NT2/D1 (cell line): ENCODE results near the gene RUNX2.

Experiments used
- DNase-seq: peaks from one replicate; pipeline ENCODE4 v3.0.0-alpha.2; 2011; ENCODE audit warnings: low read depth, low spot score
- H3K27me3 ChIP-seq: 2 replicates; pipeline ENCODE4 v1.6.0; 2011; ENCODE audit warnings: mild to moderate bottlenecking; ENCODE audit not compliant: insufficient read length, insufficient read depth
- H3K36me3 ChIP-seq: 2 replicates; pipeline ENCODE4 v1.6.1; 2011; ENCODE audit warnings: mild to moderate bottlenecking, low read length, mixed read lengths; ENCODE audit not compliant: insufficient read depth, insufficient read length
- H3K4me1 ChIP-seq: 2 replicates; pipeline ENCODE4 v1.5.1; 2011; ENCODE audit not compliant: insufficient read depth, insufficient read length
- H3K4me3 ChIP-seq: 2 replicates; pipeline ENCODE4 v1.5.1; 2011; ENCODE audit warnings: low read depth; ENCODE audit not compliant: insufficient read length
- H3K9ac ChIP-seq: 2 replicates; pipeline ENCODE4 v1.6.0; 2011; ENCODE audit warnings: low read depth; ENCODE audit not compliant: insufficient read length
- H3K9me3 ChIP-seq: 2 replicates; pipeline ENCODE4 v1.5.1; 2011; ENCODE audit warnings: mild to moderate bottlenecking, low read length; ENCODE audit not compliant: insufficient read depth
- SUZ12 ChIP-seq: IDR thresholded peaks from 2 replicates; pipeline ENCODE4 v1.6.1; 2011; ENCODE audit not compliant: insufficient read length, insufficient read depth; ENCODE audit errors: extremely low read depth
- YY1 ChIP-seq: IDR thresholded peaks from 2 replicates; pipeline ENCODE4 v1.6.1; 2011; ENCODE audit not compliant: insufficient read length, insufficient read depth
- ZNF274 ChIP-seq: IDR thresholded peaks from 2 replicates; pipeline ENCODE4 v1.6.1; 2011; ENCODE audit warnings: mild to moderate bottlenecking, low read depth, low read length

Gene RUNX2

GRCh38 chr6:45640081-45640491 is 312.0 kb downstream of the RUNX2 start:
- no peak for TF ChIP-seq SUZ12
- no peak for TF ChIP-seq YY1
- no peak for TF ChIP-seq ZNF274
- Histone ChIP-seq H3K9me3 (no peaks in the 10 kb centered on the region), H3K4me1 (peaks cover 2% of the 10 kb centered on the region), H3K9ac (no peak overlapping the region), H3K4me3 (no peak overlapping the region), H3K27me3 (peaks cover 5% of the 10 kb centered on the region), H3K36me3 (no peaks in the 10 kb centered on the region)
- no peak for DNase-seq

GRCh38 chr6:45640811-45641210 is 312.7 kb downstream of the RUNX2 start:
- H3K4me3 ChIP-seq, result no peak overlapping the region
- TF ChIP-seq SUZ12 (no peak), ZNF274 (no peak), YY1 (no peak)
- DNase-seq, result no peak

GRCh38 chr6:45642331-45643125 is 314.4 kb downstream of the RUNX2 start:
- H3K36me3 ChIP-seq, result no peaks in the 10 kb centered on the region
- DNase-seq, result no peak
- no peaks in the 10 kb centered on the region for H3K9me3 ChIP-seq
- no peak for TF ChIP-seq SUZ12
- no peak for TF ChIP-seq YY1
- no peak for TF ChIP-seq ZNF274
- no peak overlapping the region for H3K4me3 ChIP-seq
- peaks cover 5% of the 10 kb centered on the region for H3K27me3 ChIP-seq
- no peak overlapping the region for H3K9ac ChIP-seq
- H3K4me1 ChIP-seq, result peaks cover 2% of the 10 kb centered on the region

More at GRCh38 chr6:45640811-45641210, 312.7 kb downstream of the RUNX2 start:
- peaks cover 2% of the 10 kb centered on the region for H3K4me1 ChIP-seq
- no peak overlapping the region for H3K9ac ChIP-seq
- H3K27me3 ChIP-seq, result peaks cover 5% of the 10 kb centered on the region
- no peaks in the 10 kb centered on the region for H3K9me3 ChIP-seq
- H3K36me3 ChIP-seq, result no peaks in the 10 kb centered on the region

- TF ChIP-seq SUZ12 (no peak), YY1 (no peak), ZNF274 (no peak)
- peaks cover 5% of the 10 kb centered on the region for H3K27me3 ChIP-seq
- H3K4me1 ChIP-seq, result peaks cover 2% of the 10 kb centered on the region
- H3K36me3 ChIP-seq, result no peaks in the 10 kb centered on the region
- no peak for DNase-seq
- H3K4me3 ChIP-seq, result no peak overlapping the region
- H3K9ac ChIP-seq, result no peak overlapping the region
- no peaks in the 10 kb centered on the region for H3K9me3 ChIP-seq
Observed at GRCh38 chr6:45643126-45643525, 315.0 kb downstream of the RUNX2 start.

- H3K9ac ChIP-seq, result no peak overlapping the region
- H3K4me3 ChIP-seq, result no peak overlapping the region
- no peak for TF ChIP-seq ZNF274
- TF ChIP-seq SUZ12, result no peak
- no peak for TF ChIP-seq YY1
- H3K27me3 ChIP-seq, result peaks cover 5% of the 10 kb centered on the region
- H3K36me3 ChIP-seq, result no peaks in the 10 kb centered on the region
- peak; percentile 48 for DNase-seq
- no peaks in the 10 kb centered on the region for H3K9me3 ChIP-seq
- peaks cover 2% of the 10 kb centered on the region for H3K4me1 ChIP-seq
Observed at GRCh38 chr6:45644720-45645119, 316.6 kb downstream of the RUNX2 start.

- Histone ChIP-seq H3K36me3 (no peaks in the 10 kb centered on the region), H3K9ac (no peak overlapping the region), H3K27me3 (peaks cover 5% of the 10 kb centered on the region), H3K9me3 (no peaks in the 10 kb centered on the region), H3K4me1 (peaks cover 2% of the 10 kb centered on the region), H3K4me3 (no peak overlapping the region)
- TF ChIP-seq SUZ12 (no peak), ZNF274 (no peak), YY1 (no peak)
- DNase-seq, result no peak
Observed at GRCh38 chr6:45645302-45645701, 317.2 kb downstream of the RUNX2 start.

- Histone ChIP-seq H3K4me1 (peaks cover 2% of the 10 kb centered on the region), H3K27me3 (peaks cover 5% of the 10 kb centered on the region), H3K4me3 (no peak overlapping the region), H3K36me3 (no peaks in the 10 kb centered on the region), H3K9ac (no peak overlapping the region), H3K9me3 (no peaks in the 10 kb centered on the region)
- no peak for TF ChIP-seq YY1
- no peak for TF ChIP-seq SUZ12
- TF ChIP-seq ZNF274, result no peak
- DNase-seq, result no peak
Observed at GRCh38 chr6:45647341-45648261, 319.5 kb downstream of the RUNX2 start.
